CD4-positive, alpha-beta T cell (primary cell): ENCODE measurements around the gene ALDH1A1. TPM values are rescaled to one million over a fixed set of nuclear protein-coding genes. Genes with fewer than 3 reads are reported as not detected.

Source experiments
- ATAC-seq: fragments of 200-7000 bp; cut with Tn5 transposase; one replicate; pipeline ENCODE4 v1.10.0; 2022; ENCODE audit warnings: mild to moderate bottlenecking; ENCODE audit not compliant: poor library complexity
- CTCF ChIA-PET: fragments of 350-600 bp; sonication (Branson Sonifier 250); formaldehyde crosslinking; loops from one replicate; lab custom pipeline; 2021; ENCODE audit warnings: antibody characterized with exemption, inconsistent platforms; lab: Charles Lee
- POLR2A ChIA-PET: fragments of 350-600 bp; sonication (Branson Sonifier 250); formaldehyde crosslinking; loops from one replicate; lab custom pipeline; 2021; ENCODE audit warnings: antibody characterized with exemption, inconsistent platforms; lab: Charles Lee
- DNase-seq, 14 experiments: peaks; one replicate each; pipeline ENCODE4 v3.0.0-alpha.2; 2013 to 2020; ENCODE audit warnings: mixed read lengths in 2 of 14
- H3K27ac ChIP-seq, 2 donors: one replicate each; pipeline versions ENCODE4 v1.5.1 to v1.7.0; 2013; ENCODE audit warnings: low read length in 2 of 2, low read depth in 1 of 2, mild to moderate bottlenecking in 1 of 2
- H3K27me3 ChIP-seq, 2 experiments: 1 replicate in 1 of 2; 2 replicates in 1 of 2; pipeline versions ENCODE4 v1.6.1 to v1.7.0; 2013; ENCODE audit warnings: low read length in 2 of 2, control low read depth in 1 of 2, mild to moderate bottlenecking in 1 of 2, moderate library complexity in 1 of 2; ENCODE audit not compliant: insufficient read depth in 2 of 2, control insufficient read depth in 1 of 2
- H3K36me3 ChIP-seq: one replicate; pipeline ENCODE4 v1.6.1; 2013; ENCODE audit warnings: low read length, control low read depth; ENCODE audit not compliant: insufficient read depth
- H3K4me1 ChIP-seq: one replicate; pipeline ENCODE4 v1.6.1; 2013; ENCODE audit warnings: low read length, control low read depth; ENCODE audit not compliant: insufficient read depth
- H3K4me3 ChIP-seq: one replicate; pipeline ENCODE4 v1.5.1; 2013; ENCODE audit warnings: mild to moderate bottlenecking, low read length, moderate library complexity
- H3K9me3 ChIP-seq, 2 experiments: 1 replicate in 1 of 2; 2 replicates in 1 of 2; pipeline versions ENCODE4 v1.6.1 to v1.7.0; 2013; ENCODE audit warnings: low read length in 2 of 2, mild to moderate bottlenecking in 2 of 2, control low read depth in 1 of 2, moderate library complexity in 1 of 2; ENCODE audit not compliant: control insufficient read depth in 1 of 2, insufficient read depth in 1 of 2
- H3K27ac Mint-ChIP-seq: one replicate; pipeline ENCODE4 v1.8.0; 2020; ENCODE audit warnings: mixed read lengths
- H3K27me3 Mint-ChIP-seq: one replicate; pipeline ENCODE4 v1.8.0; 2021; ENCODE audit warnings: mixed read lengths
- H3K36me3 Mint-ChIP-seq: one replicate; pipeline ENCODE4 v1.8.0; 2021; ENCODE audit warnings: low read depth, mixed read lengths
- H3K4me1 Mint-ChIP-seq: one replicate; pipeline ENCODE4 v1.8.0; 2021; ENCODE audit warnings: low read depth, mixed read lengths
- H3K4me3 Mint-ChIP-seq: one replicate; pipeline ENCODE4 v1.8.0; 2020; ENCODE audit warnings: mild to moderate bottlenecking, mixed read lengths
- H3K9me3 Mint-ChIP-seq: one replicate; pipeline ENCODE4 v1.8.0; 2020; ENCODE audit warnings: mixed read lengths
- CTCF ChIP-seq: fragments of 200-600 bp; IDR thresholded peaks from one replicate; pipeline ENCODE4 v1.8.0; 2022; ENCODE audit warnings: antibody characterized with exemption, mild to moderate bottlenecking
- intact Hi-C, 2 experiments: fragments of 100-400 bp; cut with DNase I in 1 of 2; cut with micrococcal nuclease in 1 of 2; formaldehyde crosslinking; loops; one replicate each; pipeline versions ENCODE4 v1.15.1 to v1.9.0; 2023 to 2025; cut with DNase I, micrococcal nuclease
- total RNA-seq, 174 experiments: library from RNA in 2 of 174; stranded (reverse) in 2 of 174; gene quantifications; one replicate each; pipeline ENCODE4 v1.2.3 and lab custom pipeline; 2021 to 2026

ALDH1A1 gene
- total RNA-seq, 2 experiments from 2014 or later: 0.39 TPM; not detected in 1

DNA sequence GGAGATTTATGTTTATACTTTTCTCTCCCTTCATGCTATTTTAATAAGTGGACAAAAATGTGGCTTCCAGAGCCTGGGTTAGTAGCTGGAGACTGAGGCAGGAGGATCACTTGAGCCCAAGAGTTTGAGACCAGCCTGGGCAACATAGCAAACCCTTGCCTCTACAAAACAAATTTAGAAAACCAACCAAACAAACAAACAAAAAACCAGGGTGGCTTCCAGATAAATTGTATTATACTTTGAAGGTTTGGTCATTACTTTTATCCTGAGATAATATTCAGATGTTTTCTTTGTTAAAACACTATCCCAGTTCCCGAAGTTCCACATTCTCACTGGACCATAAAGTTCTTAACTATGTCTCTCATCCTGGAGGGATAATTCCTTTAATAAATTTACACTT, 46.0 kb downstream of the ALDH1A1 start:
- no peak overlapping the region for H3K27ac ChIP-seq
- ATAC-seq (no peak), DNase-seq (no peak)
- no peaks in the 10 kb centered on the region for H3K4me1 ChIP-seq
- intact Hi-C loops: no loop called here
- no peaks in the 10 kb centered on the region for H3K27me3 Mint-ChIP-seq
- H3K36me3 Mint-ChIP-seq: no peaks in the 10 kb centered on the region
- CTCF ChIA-PET: no interaction called here
- no peaks in the 10 kb centered on the region for H3K9me3 Mint-ChIP-seq
- no peaks in the 10 kb centered on the region for H3K27me3 ChIP-seq
- no peak overlapping the region for H3K4me3 Mint-ChIP-seq
- H3K36me3 ChIP-seq: no peaks in the 10 kb centered on the region
- no peak overlapping the region for H3K4me3 ChIP-seq
- POLR2A ChIA-PET: no interaction called here
- no peaks in the 10 kb centered on the region for H3K9me3 ChIP-seq
- H3K4me1 Mint-ChIP-seq: no peaks in the 10 kb centered on the region
- H3K27ac Mint-ChIP-seq: no peak overlapping the region
- TF ChIP-seq CTCF: no peak

DNA sequence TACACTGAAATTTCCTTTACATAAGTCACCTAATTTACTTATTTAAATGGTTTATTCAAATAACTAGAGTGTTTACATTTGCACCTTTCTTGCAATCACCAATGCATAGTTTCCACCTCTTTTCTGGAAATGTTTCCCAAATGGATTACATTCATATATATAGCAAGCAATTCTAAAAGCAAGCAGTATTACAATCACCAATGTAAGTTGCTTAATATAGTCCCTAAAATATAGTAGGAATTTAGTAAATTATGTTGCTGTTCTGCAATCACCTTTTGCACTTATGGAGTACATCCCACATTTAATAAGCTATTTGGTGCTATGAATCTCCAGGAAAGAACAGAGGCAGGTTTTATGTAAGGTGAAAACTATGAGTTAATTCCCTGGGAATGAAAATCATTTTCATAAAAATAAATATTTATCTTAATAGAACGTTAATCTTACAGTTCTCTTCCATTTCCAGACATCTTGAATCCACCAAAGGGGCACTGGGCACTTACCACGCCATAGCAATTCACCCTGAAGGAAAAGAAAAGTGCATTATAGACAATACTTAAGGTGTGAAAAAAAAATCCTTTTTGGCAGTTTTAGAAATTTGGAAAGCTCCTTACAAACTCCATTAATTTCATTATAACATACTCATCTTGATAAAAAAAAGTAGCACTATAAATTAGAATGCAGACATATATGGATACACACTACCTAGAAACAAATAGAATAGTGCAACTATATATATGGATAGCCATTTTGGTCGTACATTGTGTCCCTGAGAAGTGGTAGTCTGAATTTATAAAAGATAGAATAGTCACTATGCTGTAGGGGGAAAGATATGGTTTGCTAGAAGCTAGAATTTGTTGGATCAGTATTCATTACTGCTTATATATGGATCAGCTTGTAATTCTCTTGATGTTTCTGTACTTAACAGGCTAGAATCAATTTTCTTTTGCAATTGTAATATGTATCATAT, 47.1 kb downstream of the ALDH1A1 start:
- Histone ChIP-seq H3K27me3 (no peaks in the 10 kb centered on the region), H3K4me3 (no peak overlapping the region), H3K9me3 (no peaks in the 10 kb centered on the region), H3K36me3 (no peaks in the 10 kb centered on the region), H3K4me1 (no peaks in the 10 kb centered on the region), H3K27ac (no peak overlapping the region)
- H3K9me3 Mint-ChIP-seq: no peaks in the 10 kb centered on the region
- no peaks in the 10 kb centered on the region for H3K27me3 Mint-ChIP-seq
- intact Hi-C loops: no loop called here
- TF ChIP-seq CTCF: no peak
- no peak overlapping the region for H3K4me3 Mint-ChIP-seq
- ChIA-PET CTCF (no interaction called here), POLR2A (no interaction called here)
- no peak for ATAC-seq
- DNase-seq: no peak
- H3K4me1 Mint-ChIP-seq: no peaks in the 10 kb centered on the region
- no peaks in the 10 kb centered on the region for H3K36me3 Mint-ChIP-seq
- no peak overlapping the region for H3K27ac Mint-ChIP-seq

DNA sequence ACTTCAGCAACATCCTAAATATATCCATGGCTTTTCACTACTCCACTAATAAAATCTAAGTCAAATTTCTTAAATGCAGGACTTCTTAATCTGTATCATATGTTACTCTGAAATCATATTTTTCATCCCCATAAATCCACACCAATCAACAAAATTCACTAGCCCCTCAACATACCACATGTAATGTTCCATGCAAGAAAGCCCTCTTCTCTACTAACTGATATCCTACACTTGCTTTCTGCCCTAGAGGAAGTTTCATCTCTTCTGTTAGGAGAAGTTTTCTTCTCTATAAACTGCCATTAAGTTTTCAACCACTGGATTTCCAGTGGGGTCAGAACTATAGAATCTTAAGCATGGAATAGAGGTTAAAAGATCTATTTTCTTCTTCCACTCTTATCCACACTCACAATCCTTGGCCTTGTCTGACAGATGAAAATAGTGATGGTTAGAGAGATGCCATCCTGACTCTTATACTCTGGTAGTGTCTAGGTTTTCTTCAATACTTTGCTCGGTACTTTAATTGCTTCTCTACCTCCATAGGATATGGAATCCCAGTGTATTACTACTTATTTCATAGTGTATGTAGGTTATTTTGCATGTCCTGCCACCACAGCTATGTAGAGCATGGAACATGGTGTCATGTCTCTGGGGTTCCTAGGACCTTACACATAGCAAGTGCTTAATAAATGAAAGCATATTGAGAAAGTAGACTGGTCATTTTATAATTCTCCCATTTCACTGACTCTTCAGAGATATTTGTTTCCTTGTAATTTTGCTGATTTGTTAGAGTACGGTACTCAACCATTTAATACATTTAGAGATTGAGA, 48.4 kb downstream of the ALDH1A1 start:
- Histone ChIP-seq H3K4me1 (no peaks in the 10 kb centered on the region), H3K9me3 (no peaks in the 10 kb centered on the region), H3K27ac (no peak overlapping the region), H3K27me3 (no peaks in the 10 kb centered on the region), H3K36me3 (no peaks in the 10 kb centered on the region), H3K4me3 (no peak overlapping the region)
- Mint-ChIP-seq H3K9me3 (no peaks in the 10 kb centered on the region), H3K4me3 (no peak overlapping the region), H3K27ac (no peak overlapping the region), H3K36me3 (no peaks in the 10 kb centered on the region), H3K4me1 (no peaks in the 10 kb centered on the region), H3K27me3 (no peaks in the 10 kb centered on the region)
- ATAC-seq: no peak
- DNase-seq: no peak
- intact Hi-C loops: no loop called here
- no peak for TF ChIP-seq CTCF
- ChIA-PET CTCF (no interaction called here), POLR2A (no interaction called here)
